Mucosa of rectum (tissue), 2 donors: ENCODE results near the gene RPS6KA2.

Experiments used
- H3K27ac ChIP-seq, 2 donors: one replicate each; pipeline ENCODE4 v1.7.0; 2013; ENCODE audit warnings: inconsistent platforms in 2 of 2, low read depth in 2 of 2, low read length in 2 of 2
- H3K27me3 ChIP-seq, 2 donors: one replicate each; pipeline ENCODE4 v1.7.0; 2013; ENCODE audit warnings: low read length in 2 of 2; ENCODE audit not compliant: control insufficient read depth in 2 of 2, insufficient read depth in 2 of 2
- H3K36me3 ChIP-seq, 2 donors: one replicate each; pipeline ENCODE4 v1.7.0; 2013; ENCODE audit warnings: low read length in 2 of 2; ENCODE audit not compliant: control insufficient read depth in 2 of 2, insufficient read depth in 2 of 2
- H3K4me1 ChIP-seq, 2 donors: one replicate each; pipeline ENCODE4 v1.7.0; 2013; ENCODE audit warnings: low read length in 2 of 2, mild to moderate bottlenecking in 1 of 2; ENCODE audit not compliant: control insufficient read depth in 2 of 2, insufficient read depth in 2 of 2
- H3K4me3 ChIP-seq, 2 donors: one replicate each; pipeline ENCODE4 v1.7.0; 2013; ENCODE audit warnings: low read length in 2 of 2
- H3K9ac ChIP-seq, 2 donors: one replicate each; pipeline ENCODE4 v1.7.0; 2013; ENCODE audit warnings: low read length in 2 of 2, low read depth in 1 of 2, mild to moderate bottlenecking in 1 of 2
- H3K9me3 ChIP-seq, 2 donors: one replicate each; pipeline ENCODE4 v1.7.0; 2013; ENCODE audit warnings: low read length in 2 of 2; ENCODE audit not compliant: control insufficient read depth in 2 of 2
- donor health status: healthy.
- donor health status: Normal muscosa, but diverticular disease.

Gene RPS6KA2

DNA sequence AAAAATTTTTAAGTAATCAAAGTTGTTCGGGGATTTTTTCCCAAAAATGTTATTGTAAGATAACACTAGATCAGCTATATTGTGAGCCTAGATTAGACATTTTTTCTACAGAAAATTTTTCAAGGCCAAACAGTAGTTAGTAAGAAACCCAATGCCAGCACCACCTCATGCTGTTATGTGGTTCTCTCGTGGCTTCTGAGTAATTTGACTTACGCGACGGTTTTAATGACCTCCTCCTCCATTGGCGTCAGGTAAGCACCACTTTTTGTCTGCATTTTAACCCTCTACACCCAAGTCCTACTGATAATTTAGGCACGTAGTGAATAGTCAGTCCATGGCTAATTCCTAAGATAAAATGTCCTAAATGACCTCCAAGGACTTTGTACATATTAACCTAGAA, 9.7 kb downstream of the RPS6KA2 start:
- no peaks in the 10 kb centered on the region for H3K9me3 ChIP-seq
- no peaks in the 10 kb centered on the region for H3K36me3 ChIP-seq
- H3K27me3 ChIP-seq: peaks cover 0 to 2% of the 10 kb centered on the region in 2 donors
- no peak overlapping the region for H3K9ac ChIP-seq
- peaks cover 0 to 2% of the 10 kb centered on the region in 2 donors for H3K4me1 ChIP-seq
- H3K27ac ChIP-seq: no peak overlapping the region
- H3K4me3 ChIP-seq: no peak overlapping the region

DNA sequence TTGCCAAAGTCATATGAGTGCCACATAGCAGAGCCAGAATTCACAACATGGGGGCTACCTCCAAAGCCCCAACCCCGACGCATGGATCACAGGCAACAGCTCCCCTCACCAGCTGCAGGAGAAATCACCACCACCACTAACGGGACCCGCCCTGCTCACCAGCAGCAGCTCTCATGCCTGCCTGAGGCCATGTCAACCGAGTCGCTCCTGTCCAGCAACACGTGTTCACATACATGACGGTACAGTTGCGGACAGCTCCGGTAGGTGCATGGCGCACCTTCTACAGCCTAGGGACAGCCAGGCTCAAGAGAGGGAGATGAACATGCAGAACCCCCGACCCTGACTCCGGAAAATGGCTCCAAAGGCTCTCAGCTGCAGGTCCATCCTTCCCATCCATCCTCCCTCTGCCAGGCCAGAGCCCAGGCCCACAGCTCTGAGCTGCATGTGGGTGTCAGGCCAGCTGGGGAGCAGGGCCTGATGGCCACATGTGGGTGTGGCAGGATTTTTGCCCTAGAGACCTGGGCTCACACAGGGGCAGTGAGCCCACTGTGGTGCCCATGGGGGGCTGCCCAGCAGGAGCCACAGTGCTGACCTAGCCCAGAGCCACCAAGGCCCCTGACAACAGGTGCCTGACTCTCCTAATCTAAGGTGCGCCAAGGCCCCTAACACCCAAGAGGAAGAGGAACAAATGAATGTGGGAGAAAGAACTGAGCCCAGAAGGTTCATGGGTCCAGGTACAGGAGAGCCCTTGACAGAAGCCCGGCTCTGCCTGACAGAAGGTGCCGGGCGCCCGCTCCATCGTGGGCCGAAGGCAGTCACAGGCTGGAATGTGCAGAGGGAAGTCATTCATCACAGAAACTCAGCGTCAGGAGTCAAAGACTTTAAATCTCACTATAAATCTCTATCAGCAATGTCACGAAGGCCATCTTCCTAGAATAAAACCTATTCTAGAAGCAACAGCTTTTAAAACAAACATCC, 10.5 kb downstream of the RPS6KA2 start:
- Histone ChIP-seq H3K27ac (no peak overlapping the region), H3K9me3 (no peaks in the 10 kb centered on the region), H3K27me3 (peaks cover 0 to 2% of the 10 kb centered on the region in 2 donors), H3K36me3 (no peaks in the 10 kb centered on the region), H3K9ac (no peak overlapping the region), H3K4me3 (no peak overlapping the region), H3K4me1 (peaks cover 0 to 2% of the 10 kb centered on the region in 2 donors)

DNA sequence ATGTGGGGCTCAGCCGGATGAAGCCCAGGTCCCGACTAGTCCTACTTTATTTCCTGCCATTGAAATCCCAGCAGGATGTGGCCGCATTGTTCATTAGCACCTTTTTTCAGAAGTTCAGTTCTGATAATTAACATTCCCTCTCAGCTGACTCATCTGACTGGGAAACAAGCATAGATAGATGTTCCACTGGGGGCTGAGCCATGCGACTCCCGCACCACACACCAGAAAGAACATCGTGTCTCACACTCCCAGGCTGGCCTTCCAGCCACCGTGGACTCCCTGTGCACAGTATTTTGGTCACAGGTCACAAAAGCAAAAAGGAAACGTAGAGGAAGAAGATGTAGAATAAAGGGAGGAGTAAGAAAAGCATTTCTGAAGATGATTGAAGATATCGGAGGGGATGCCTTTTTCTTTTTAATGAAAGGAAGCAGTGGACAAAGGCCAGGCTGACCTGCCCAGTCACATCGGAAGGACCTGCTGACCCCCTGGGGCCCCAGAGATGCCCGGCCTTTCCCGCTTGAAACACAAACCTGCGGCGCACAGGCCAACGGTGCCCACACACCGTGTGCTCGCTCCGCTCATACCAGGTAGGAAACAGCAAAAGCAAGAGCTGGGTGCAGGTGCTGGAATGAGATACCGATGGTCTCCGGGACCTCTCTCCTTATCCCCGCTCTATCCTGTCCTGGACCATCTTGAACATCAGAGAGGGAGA, 11.8 kb downstream of the RPS6KA2 start:
- Histone ChIP-seq H3K36me3 (no peaks in the 10 kb centered on the region), H3K9me3 (no peaks in the 10 kb centered on the region), H3K27ac (no peak overlapping the region), H3K27me3 (no peaks in the 10 kb centered on the region), H3K4me3 (no peak overlapping the region), H3K9ac (no peak overlapping the region), H3K4me1 (no peaks in the 10 kb centered on the region)

DNA sequence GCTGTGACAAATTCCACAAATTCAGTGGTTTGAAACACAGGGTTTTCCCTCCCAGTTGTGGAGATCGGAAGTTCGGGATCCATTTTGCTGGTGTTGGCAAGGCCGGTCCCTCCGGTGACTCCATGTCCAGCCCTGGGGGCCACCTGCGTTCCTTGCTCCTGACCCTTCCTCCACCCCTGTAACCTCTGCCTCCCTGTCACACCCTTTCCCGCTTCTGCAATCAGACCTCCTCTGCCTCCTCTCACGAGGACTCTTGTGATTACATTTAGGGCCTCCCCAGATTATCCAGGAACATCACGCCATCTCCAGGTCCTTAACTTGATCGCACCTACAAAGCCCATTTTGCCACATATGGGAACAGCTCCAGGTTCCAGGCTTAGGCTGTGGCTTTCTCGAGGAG, 12.5 kb downstream of the RPS6KA2 start:
- H3K4me1 ChIP-seq: no peaks in the 10 kb centered on the region
- no peak overlapping the region for H3K9ac ChIP-seq
- H3K27ac ChIP-seq: peak overlapping the region in 1 of 2 donors; percentile 6
- H3K36me3 ChIP-seq: no peaks in the 10 kb centered on the region
- H3K27me3 ChIP-seq: no peaks in the 10 kb centered on the region
- H3K4me3 ChIP-seq: no peak overlapping the region
- H3K9me3 ChIP-seq: no peaks in the 10 kb centered on the region

DNA sequence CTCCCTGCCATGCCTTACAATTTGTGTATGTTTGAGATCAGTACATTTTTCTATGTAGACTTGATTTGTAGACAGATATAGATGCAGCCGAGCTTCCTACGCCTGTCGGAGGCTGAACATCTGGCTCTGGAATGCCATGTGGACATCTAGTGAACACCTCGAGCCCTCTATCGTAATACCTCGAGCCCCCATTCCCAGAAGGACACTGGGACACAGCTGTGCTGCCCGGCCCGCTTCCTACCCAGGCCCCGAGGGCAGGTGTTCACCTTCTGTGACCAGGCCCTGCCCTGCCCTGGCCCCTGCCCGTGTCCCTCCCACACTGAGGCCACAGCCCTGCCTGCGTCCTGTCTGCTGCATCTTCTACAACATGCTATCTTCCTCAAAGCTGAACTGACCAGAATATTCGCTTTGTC, 12.9 kb downstream of the RPS6KA2 start:
- H3K4me3 ChIP-seq: no peak overlapping the region
- H3K36me3 ChIP-seq: no peaks in the 10 kb centered on the region
- no peaks in the 10 kb centered on the region for H3K9me3 ChIP-seq
- no peaks in the 10 kb centered on the region for H3K27me3 ChIP-seq
- H3K9ac ChIP-seq: no peak overlapping the region
- peak overlapping the region in 1 of 2 donors; percentile 6 for H3K27ac ChIP-seq
- no peaks in the 10 kb centered on the region for H3K4me1 ChIP-seq

GRCh38 chr6:166613027-166613426, 14.0 kb downstream of the RPS6KA2 start:
- no peaks in the 10 kb centered on the region for H3K9me3 ChIP-seq
- no peak overlapping the region for H3K27ac ChIP-seq
- no peaks in the 10 kb centered on the region for H3K27me3 ChIP-seq
- H3K36me3 ChIP-seq: no peaks in the 10 kb centered on the region
- no peak overlapping the region for H3K4me3 ChIP-seq
- peaks cover 0 to 2% of the 10 kb centered on the region in 2 donors for H3K4me1 ChIP-seq
- no peak overlapping the region for H3K9ac ChIP-seq

- no peak overlapping the region for H3K4me3 ChIP-seq
- H3K36me3 ChIP-seq: no peaks in the 10 kb centered on the region
- no peak overlapping the region for H3K9ac ChIP-seq
- no peaks in the 10 kb centered on the region for H3K27me3 ChIP-seq
- H3K9me3 ChIP-seq: no peaks in the 10 kb centered on the region
- H3K27ac ChIP-seq: no peak overlapping the region
- peaks cover 0 to 2% of the 10 kb centered on the region in 2 donors for H3K4me1 ChIP-seq
These were observed 14.6 kb downstream of the RPS6KA2 start for GRCh38 chr6:166612471-166612881.

DNA sequence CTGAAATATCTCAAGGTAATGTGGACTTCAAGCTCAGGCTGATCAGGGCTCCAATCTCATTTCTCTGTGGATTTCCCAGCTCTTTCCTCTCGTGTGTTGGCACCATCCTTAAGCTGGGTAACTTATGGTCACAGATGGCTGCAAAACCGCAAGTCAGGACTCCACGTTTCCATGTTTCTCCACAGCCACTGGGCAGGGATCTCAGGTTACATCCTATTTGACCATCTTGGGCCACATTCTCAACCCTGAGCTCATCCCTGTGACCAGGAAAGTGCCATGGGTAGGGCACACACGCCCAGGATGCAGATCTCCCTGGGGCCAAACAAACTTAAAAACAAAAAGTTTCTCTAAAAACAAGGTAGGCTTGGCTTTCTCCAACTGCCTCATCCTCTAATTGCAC, 15.4 kb downstream of the RPS6KA2 start:
- Histone ChIP-seq H3K4me3 (no peak overlapping the region), H3K9me3 (no peaks in the 10 kb centered on the region), H3K9ac (no peak overlapping the region), H3K27me3 (no peaks in the 10 kb centered on the region), H3K4me1 (peaks cover 0 to 2% of the 10 kb centered on the region in 2 donors), H3K27ac (no peak overlapping the region), H3K36me3 (no peaks in the 10 kb centered on the region)

- Histone ChIP-seq H3K4me1 (peaks cover 0 to 2% of the 10 kb centered on the region in 2 donors), H3K36me3 (no peaks in the 10 kb centered on the region), H3K27me3 (no peaks in the 10 kb centered on the region), H3K9ac (no peak overlapping the region), H3K27ac (no peak overlapping the region), H3K4me3 (no peak overlapping the region), H3K9me3 (no peaks in the 10 kb centered on the region)
These were observed 17.0 kb downstream of the RPS6KA2 start for GRCh38 chr6:166610069-166610468.

- H3K9ac ChIP-seq: no peak overlapping the region
- H3K27me3 ChIP-seq: no peaks in the 10 kb centered on the region
- H3K27ac ChIP-seq: peak overlapping the region in 1 of 2 donors; percentile 3
- no peaks in the 10 kb centered on the region for H3K9me3 ChIP-seq
- H3K4me3 ChIP-seq: no peak overlapping the region
- H3K4me1 ChIP-seq: peaks cover 0 to 2% of the 10 kb centered on the region in 2 donors
- H3K36me3 ChIP-seq: no peaks in the 10 kb centered on the region
These were observed 18.3 kb downstream of the RPS6KA2 start for GRCh38 chr6:166608774-166609173.
